IPS-11a (cell line): Measurements from ENCODE around the gene CLDN3.
"Not testable (repeated sequence)": the region's sequence is repeated elsewhere in the genome, so short reads cannot be mapped to it uniquely, and the experiment has no call there.

Source experiments
- H3K4me3 ChIP-seq: one replicate; pipeline ENCODE4 v1.5.1; 2013; ENCODE audit warnings: low read depth, low read length, control low read depth

Gene CLDN3, protein sequence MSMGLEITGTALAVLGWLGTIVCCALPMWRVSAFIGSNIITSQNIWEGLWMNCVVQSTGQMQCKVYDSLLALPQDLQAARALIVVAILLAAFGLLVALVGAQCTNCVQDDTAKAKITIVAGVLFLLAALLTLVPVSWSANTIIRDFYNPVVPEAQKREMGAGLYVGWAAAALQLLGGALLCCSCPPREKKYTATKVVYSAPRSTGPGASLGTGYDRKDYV

DNA sequence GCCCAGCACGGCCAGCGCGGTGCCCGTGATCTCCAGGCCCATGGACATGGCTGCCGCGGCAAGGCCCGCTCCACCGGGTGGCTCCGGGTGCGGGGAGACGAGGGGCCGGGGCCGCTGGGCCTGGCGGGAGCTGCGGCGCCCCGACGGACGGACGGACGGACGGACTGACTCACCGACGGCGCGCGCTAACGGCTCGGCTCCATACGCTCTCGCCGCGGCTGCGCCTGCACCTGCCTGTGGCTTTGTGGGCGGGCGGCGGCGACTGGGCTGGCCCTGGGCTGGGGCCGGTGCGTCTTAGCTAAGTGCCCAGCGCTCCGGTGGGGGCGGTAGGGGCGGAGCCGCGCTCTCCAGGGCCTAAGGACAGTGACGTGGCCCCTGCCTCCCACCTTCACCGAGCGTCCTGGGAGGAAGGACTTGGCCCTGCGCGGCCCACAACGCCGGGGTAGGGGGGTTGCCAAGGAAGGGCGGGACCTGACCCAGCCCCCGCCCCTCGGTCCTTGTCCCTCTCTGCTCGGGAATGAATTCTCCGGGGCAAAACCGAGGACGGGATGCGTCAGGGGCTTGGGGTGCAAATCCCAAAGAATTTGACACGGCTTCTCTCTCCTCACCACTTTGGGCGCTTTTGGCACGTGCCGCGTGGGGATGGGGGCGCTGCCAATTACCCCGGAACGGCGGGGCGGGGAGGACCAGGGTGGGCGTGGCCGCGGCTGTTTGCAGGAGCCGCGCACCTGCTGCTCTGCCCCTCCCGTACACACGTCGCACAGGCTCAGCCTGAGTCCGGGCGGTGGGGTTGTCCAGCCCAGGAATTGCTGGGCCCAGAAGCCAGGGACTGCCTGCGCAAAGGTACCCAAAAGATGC lies at the start of gene CLDN3:
Gene CLDN3 (minus strand): TSS at position 269 of the 858 bp plus-strand sequence. CDS start 221 bp downstream, at position 48.
- peak within 1 kb of the TSS; percentile 47 for H3K4me3 ChIP-seq

DNA sequence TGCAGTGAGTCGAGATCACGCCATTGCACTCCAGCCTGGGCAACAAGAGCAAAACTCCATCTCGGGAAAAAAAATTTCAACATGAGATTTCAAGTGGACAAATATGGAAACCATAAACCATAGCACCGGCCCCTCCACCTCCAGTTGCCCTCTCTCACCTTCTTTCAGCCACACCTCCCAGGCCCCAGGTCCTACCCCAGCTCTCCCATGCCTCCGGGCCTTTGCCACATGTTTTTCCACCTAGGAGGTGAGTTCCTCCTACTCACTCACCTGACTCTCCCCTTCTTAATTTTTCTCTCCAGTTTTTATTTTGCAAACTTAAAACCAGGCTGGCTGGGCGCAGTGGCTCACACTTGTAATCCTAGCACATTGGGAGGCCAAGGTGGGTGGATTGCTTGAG lies 47.1 kb upstream of the CLDN3 start:
- no peak overlapping the region for H3K4me3 ChIP-seq

DNA sequence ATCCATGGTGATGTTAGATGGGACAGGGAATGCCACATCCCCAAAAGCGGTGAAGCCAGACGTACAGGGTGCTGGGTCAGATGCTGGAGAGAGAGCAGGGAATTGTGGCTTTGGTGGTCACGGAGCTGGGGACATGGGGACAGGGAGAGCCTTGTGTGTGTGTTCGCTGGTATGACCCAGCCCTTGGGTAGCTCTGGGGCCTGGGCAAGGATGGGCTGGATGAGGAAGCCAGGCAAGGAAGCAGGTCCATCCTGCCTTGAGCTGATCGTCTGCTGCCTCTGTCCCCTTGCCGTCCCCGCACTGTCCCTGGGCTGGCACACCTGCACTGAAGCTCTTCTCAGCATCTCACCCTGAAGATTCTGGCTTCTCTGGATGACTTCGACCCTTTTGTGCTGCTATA lies 45.4 kb upstream of the CLDN3 start:
- no peak overlapping the region for H3K4me3 ChIP-seq

DNA sequence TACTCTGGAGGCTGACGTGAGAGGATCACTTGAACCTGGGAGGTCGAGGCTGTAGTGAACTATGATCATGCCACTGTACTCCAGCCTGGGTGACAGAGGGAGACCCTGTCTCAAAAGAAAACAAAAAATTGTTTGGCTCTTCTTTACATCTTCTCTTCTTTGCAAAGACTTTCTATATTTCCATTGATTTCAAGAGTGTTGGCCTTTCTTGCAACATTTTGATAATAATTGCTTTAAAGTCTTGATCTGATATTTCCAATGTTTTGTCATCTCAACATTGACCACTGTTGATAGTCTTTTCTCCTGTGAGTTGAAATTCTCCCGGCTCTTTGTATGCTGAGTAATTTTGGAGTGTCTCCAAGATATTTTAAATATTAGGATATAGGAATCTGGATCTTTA lies 42.9 kb upstream of the CLDN3 start:
- H3K4me3 ChIP-seq, result no peak overlapping the region

DNA sequence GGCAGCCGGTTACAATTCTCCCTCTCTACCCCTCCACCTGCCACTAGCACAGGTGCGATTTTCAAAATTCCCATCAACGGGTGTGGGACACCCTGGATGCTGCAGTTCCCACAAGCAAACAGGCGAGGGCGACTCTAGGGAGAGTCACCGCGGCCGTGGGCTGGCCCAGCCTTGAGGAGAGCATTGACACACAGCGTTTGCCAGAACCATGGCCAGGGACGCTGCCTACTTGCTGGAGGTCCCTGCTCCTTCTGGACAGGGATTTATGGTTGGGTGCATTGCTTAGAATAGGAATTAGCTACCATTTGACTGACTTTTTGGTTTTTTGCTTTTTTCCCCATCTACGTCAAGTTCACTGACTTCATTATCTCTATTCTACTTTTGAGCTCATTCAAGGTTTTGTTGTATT lies 41.7 kb upstream of the CLDN3 start:
- H3K4me3 ChIP-seq, result no peak overlapping the region

DNA sequence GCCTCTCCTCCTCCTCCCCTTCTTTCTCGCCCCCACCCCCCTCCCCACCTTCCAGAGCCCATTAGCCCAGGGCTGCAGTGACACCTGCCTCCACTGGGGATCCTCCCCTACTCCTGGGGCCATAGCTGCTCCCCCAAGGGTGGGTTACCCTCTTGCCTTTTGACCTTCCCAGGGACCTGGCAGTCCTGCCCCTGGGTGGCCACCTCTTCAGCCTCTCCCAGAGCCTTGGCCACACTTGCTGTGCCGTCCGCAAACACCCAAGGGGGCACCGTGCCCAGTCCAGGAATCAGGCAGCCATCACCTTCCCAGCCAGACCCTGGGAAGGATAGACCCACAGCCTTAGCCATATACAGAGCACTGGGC lies 40.9 kb upstream of the CLDN3 start:
- H3K4me3 ChIP-seq, result no peak overlapping the region

DNA sequence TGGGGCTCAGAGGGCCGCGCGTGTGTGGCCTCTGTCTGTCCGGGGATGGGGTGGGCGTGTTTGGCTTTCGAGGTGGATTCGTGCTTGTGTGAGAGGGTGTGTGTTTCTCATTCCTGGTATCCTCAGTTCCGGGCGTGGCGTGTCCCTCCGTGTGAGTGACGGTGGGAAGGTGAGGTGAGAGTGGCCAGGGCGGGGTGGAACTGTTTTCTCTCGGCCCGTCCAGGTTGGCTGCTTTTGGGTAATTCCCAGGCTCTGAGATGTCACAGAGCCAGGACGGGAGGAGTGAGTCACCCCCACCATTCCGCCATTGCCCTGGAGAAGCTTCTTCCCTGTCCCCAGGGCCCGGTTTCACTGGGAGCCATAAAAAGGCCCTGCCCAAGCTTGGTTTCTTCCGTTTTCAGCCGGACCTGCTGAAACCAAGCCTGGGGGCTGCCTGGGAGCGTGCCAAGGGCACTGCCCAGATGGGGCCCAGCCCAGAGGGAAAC lies 39.4 kb upstream of the CLDN3 start:
- no peak overlapping the region for H3K4me3 ChIP-seq

DNA sequence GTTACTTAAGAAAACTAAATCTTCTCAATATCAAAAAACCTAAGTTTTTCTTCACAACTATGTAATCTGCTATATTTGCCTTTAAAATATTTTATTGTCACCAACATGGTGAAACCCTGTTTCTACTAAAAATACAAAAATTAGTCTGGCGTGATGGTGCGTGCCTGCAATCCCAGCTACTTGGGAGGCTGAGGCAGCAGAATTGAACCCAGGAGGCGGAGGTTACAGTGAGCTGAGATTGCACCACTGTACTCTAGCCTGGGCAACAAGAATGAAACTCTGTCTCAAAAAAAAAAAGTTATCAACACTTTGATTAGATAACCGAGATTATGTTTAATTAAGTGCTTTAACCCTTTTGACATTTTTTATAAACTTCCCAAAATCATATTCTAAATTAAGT lies 32.4 kb upstream of the CLDN3 start:
- H3K4me3 ChIP-seq, result no peak overlapping the region

DNA sequence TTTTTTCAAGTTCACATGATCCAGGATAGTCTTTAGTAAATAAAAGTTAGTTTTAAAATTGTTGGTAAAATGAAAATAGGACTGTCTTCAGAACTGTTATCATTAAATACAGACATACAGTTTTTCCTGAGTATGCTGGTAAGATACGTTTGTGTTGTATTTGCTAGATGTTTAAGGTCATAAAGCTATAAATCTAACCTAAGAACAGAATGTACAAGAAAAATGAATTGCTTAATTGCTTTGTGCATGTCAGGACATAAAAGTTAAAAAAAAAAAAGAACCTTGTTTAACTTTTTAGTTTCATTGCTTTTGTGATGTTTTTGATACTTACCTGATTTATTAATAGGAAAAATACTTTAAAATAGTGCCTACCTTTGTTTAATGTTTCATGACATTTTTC lies 31.5 kb upstream of the CLDN3 start:
- H3K4me3 ChIP-seq, result no peak overlapping the region

DNA sequence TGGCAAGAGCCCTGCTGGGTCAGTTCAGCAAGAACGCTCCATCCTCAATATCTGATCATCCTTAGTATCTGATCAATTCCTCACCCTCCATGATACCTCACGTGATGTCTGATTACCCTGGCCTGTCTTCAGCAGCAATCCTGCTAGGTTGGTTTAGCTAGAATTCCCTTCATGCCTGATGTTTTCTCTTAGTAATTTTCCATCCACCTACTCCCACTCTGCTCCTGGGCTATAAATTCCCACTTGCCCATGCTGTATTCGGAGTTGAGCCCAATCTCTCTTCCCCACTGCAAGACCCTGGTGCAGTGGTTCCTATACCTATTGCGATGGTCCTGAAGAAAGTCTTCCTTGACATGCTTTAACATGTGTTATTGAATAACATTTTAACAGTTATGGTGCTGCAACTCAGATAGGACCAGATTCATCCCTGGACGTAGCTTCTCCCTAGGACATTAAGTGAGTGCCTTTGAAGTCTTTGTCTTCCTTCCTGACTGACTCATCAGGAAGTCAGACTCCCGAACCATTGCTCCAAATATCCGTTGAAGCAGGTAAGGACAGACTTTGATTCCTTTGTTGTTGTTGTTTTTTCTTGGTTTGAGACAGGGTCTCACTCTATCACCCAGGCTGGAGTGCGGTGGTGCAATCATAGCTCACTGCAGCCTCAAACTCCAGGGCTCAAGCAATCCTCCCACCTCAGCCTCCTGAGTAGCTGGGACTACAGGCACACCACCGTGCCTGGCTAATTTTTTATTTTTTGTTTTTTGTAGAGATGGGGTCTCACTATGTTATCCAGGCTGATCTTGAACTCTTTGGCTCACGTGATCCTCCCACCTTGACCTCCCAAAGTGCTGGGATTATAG lies 29.4 kb upstream of the CLDN3 start:
- H3K4me3 ChIP-seq, result no peak overlapping the region

DNA sequence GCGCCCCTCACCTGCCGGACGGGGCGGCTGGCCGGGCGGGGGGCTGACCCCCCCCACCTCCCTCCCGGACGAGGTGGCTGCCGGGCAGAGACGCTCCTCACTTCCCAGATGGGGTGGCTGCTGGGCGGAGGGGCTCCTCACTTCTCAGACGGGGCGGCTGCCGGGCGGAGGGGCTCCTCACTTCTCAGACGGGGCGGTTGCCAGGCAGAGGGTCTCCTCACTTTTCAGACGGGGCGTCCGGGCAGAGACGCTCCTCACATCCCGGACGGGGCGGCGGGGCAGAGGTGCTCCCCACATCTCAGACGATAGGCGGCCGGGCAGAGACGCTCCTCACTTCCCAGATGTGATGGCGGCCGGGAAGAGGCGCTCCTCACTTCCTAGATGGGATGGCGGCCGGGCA lies 27.1 kb upstream of the CLDN3 start:
- not testable (repeated sequence) for H3K4me3 ChIP-seq

DNA sequence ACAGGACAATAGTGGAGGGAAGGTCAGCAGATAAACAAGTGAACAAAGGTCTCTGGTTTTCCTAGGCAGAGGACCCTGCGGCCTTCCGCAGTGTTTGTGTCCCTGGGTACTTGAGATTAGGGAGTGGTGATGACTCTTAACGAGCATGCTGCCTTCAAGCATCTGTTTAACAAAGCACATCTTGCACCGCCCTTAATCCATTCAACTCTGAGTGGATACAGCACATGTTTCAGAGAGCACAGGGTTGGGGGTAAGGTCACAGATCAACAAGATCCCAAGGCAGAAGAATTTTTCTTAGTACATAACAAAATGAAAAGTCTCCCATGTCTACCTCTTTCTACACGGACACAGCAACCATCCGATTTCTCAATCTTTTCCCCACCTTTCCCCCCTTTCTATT lies 26.6 kb upstream of the CLDN3 start:
- not testable (repeated sequence) for H3K4me3 ChIP-seq

DNA sequence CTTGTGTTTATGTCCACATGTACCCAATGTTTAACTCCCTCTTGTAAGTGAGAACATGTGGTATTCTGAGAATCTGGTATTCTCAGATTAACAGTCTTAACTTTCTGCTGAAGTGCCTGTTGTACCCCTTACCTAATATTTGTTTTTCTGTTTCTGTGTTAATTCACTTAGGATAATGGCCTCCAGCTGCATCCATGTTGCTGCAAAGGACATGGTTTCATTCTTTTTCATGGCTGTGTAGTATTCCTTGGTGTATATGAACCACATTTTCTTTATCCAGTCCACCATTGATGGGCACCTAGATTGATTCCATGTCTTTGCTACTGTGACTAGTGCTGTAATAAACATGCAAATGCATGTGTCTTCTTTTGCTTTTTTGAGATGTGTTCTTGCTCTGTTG lies 25.1 kb upstream of the CLDN3 start:
- H3K4me3 ChIP-seq, result not testable (repeated sequence)

DNA sequence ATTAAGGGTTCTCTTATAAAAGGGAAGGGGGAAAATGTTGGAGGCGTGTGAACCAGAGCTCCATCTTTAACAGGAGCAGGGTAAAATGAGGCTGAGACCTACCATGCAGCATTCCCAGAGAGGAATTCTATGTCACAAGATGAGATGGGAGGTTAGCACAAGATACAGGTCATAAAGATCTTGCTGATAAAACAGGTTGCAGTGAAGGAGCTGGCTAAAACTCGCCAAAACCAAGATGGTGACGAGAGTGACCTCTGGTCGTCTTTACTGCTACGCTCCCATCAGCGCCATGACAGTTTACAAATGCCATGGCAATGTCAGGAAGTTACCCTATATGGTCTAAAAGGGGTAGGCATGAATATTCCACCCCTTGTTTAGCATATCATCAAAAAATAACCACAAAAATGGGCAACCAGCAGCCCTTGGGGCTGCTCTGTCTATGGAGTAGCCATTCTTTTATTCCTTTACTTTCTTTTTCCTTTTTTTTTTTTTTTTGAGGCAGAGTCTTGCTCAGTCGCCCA lies 21.2 kb upstream of the CLDN3 start:
- H3K4me3 ChIP-seq, result not testable (repeated sequence)

DNA sequence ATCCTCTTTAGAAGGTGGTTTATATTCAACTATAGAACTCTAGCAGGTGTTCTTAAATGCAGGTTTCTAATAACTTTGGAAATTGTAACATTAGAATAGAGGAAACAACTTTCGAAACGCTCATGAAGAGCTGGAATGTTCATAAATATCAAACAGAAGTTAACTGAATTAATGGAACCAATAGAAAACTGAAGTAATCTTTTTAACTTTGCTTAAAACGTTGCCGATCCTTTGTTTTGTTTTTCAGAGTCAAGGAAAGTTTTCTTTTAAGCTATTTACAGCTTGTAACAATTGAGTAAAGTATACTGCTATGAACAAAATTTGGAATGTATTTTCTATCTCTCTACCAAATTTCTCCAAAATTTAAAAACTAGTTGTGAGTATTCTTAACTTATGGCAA lies 19.0 kb upstream of the CLDN3 start:
- H3K4me3 ChIP-seq, result no peak overlapping the region

DNA sequence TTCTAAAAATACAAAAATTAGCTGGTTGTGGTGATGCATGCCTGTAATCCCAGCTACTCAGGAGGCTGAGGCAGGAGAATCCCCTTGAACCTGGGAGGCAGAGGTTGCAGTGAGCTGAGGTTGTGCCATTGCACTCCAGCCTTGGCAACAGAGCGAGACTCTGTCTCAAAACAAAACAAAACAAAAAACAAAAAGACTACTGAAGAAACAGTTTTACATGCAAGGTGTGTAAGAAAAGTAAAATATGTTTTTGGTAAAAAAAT lies 17.6 kb upstream of the CLDN3 start:
- not testable (repeated sequence) for H3K4me3 ChIP-seq

DNA sequence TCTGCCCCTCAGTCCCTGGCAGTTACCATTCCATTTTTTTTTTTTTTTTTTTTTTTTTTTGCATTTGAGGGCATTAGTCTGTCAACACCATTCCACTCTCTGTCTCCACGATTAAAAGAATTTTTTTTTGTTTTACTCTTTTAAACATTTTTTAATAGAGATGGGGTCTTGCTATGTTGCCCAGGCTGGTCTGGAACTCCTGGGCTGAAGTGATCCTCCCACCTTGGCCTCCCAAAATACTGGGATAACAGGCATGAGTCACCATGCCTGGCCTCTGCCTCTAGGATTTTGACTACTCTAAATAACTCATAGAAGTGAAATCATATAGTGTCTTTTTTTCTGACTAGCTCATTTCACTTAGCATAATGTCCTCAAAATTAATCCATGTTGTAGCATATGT lies 16.5 kb upstream of the CLDN3 start:
- no peak overlapping the region for H3K4me3 ChIP-seq

DNA sequence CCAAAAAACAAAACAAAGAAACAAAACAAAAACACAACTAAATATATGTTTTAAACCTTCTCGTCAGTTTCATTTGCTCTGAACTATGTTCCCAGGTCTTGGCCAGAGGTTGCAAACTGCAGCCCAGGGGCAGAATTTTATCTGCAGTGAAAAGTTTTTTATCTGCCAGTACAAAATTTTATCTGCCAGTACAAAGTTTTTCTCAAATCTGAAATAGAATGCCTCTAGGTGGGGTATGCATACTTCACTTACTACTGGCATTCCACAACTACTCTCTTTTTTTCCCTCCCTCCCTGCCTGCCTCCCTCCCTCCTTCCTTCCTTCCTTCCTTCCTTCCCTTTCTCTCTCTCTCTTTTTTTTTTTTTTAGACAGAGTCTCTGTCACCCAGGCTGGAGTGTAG lies 9.4 kb upstream of the CLDN3 start:
- no peak overlapping the region for H3K4me3 ChIP-seq

DNA sequence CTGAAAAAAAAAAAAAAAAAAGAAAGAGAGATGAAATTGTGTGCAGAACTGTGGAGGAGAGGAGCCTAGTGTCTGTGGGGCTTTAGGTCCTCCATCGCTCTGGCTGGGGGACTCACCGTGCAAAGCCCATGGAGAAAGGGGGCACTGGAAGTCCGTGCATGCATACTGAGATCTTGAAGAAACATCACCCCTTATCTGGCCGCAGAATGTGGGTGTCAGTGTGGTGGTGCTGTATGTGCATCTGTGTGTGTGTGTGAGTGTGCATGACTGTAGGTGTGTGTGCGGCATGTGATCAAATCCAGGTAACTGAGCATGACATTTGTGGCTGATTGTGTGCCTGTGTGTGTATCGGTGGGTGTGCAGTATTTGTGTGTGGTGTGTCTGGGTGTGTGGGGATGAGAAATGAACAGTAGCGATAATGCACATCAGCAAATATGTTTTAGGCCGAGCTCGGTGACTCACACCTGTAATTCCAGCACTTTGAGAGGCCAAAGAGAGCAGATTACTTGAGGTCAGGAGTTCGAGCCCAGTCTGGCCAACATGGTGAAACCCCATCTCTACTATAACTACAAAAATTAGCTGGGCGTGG lies 8.8 kb upstream of the CLDN3 start:
- H3K4me3 ChIP-seq, result no peak overlapping the region

DNA sequence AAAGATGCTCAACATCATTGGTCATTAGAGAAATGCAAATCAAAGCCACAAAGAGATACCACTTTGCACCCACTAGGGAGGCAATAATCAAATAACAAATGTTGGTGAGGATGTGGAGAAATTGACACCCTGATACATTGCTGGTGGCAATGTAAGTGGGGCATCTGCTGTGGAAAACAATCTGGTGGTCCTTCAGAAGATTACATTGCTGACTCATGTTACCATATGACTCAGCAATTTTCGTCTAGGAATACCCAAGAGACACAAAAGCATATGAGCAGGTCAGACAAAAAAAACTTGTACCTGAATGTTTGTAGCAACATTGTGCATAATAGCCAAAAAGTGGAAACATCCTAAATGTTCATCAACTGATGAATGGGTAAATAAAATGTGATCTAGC lies 4.9 kb upstream of the CLDN3 start:
- no peak overlapping the region for H3K4me3 ChIP-seq
